H1 (cell line): ENCODE data around the gene KERA. TPM values are rescaled to one million over a fixed set of nuclear protein-coding genes. Genes with fewer than 3 reads are reported as not detected.

Experiments used
- CTCF ChIA-PET: fragments of 300-600 bp; sonication (Branson Sonifier 250); formaldehyde crosslinking; loops from one replicate; lab custom pipeline; 2021; ENCODE audit not compliant: partially characterized antibody; lab: Charles Lee
- POLR2A ChIA-PET: fragments of 300-600 bp; sonication (Branson Sonifier 250); formaldehyde crosslinking; loops from one replicate; lab custom pipeline; 2021; ENCODE audit warnings: inconsistent platforms; ENCODE audit not compliant: partially characterized antibody; lab: Charles Lee
- DNase-seq, 2 experiments: peaks; one replicate each; pipeline versions ENCODE4 v3.0.0 to v3.0.0-alpha.2; 2010 to 2022; ENCODE audit warnings: low spot score in 2 of 2, low read depth in 1 of 2, mixed read lengths in 1 of 2
- FAIRE-seq: peaks from 2 replicates; lab custom pipeline; 2011; peaks lifted over from hg19 to GRCh38; lab: Jason Lieb, UNC
- H2AFZ ChIP-seq: 2 replicates; pipeline ENCODE4 v1.8.1; 2012; ENCODE audit warnings: low read length, inconsistent platforms
- H2AK5ac ChIP-seq: 2 replicates; pipeline ENCODE4 v1.6.1; 2013; ENCODE audit warnings: low read depth, low read length
- H2BK120ac ChIP-seq: replicated peaks from 2 replicates; pipeline ENCODE3; 2013; ENCODE audit warnings: low read depth, low read length, inconsistent platforms
- H2BK12ac ChIP-seq: 2 replicates; pipeline ENCODE4 v1.6.1; 2013; ENCODE audit warnings: low read depth, low read length
- H2BK15ac ChIP-seq: 2 replicates; pipeline ENCODE4 v1.6.1; 2013; ENCODE audit warnings: low read length
- H2BK20ac ChIP-seq: 2 replicates; pipeline ENCODE4 v1.6.1; 2013; ENCODE audit warnings: low read length
- H2BK5ac ChIP-seq: 2 replicates; pipeline ENCODE4 v1.6.1; 2013; ENCODE audit warnings: low read depth, low read length
- H3K14ac ChIP-seq: 2 replicates; pipeline ENCODE4 v1.6.1; 2013; ENCODE audit warnings: inconsistent platforms; ENCODE audit not compliant: insufficient read length
- H3K18ac ChIP-seq: 2 replicates; pipeline ENCODE4 v1.6.1; 2013; ENCODE audit warnings: low read length; ENCODE audit errors: extremely low read depth
- H3K23ac ChIP-seq: 2 replicates; pipeline ENCODE4 v1.6.1; 2013; ENCODE audit warnings: inconsistent platforms; ENCODE audit not compliant: insufficient read length
- H3K23me2 ChIP-seq: 2 replicates; pipeline ENCODE4 v1.6.1; 2013; ENCODE audit warnings: low read depth, low read length
- H3K27ac ChIP-seq: 2 replicates; pipeline ENCODE4 v1.6.1; 2011; ENCODE audit warnings: low read depth, low read length, inconsistent platforms
- H3K27me3 ChIP-seq, 4 experiments: replicated peaks in 1 of 4; 1 replicate in 1 of 4; 2 replicates in 3 of 4; pipeline versions ENCODE4 v1.6.1 to v1.8.1; 2011 to 2013; ENCODE audit warnings: low read length in 3 of 4, mild to moderate bottlenecking in 3 of 4, inconsistent platforms in 2 of 4, mixed read lengths in 2 of 4, moderate library complexity in 1 of 4; ENCODE audit not compliant: control insufficient read depth in 3 of 4, insufficient read depth in 3 of 4; ENCODE audit errors: extremely low read depth in 1 of 4
- H3K36me3 ChIP-seq, 4 experiments: 2 replicates each; pipeline versions ENCODE4 v1.6.1 to v1.8.1; 2011 to 2013; ENCODE audit warnings: mild to moderate bottlenecking in 4 of 4, low read length in 3 of 4, moderate library complexity in 2 of 4, control low read depth in 1 of 4, inconsistent platforms in 1 of 4; ENCODE audit not compliant: insufficient read depth in 4 of 4, control insufficient read depth in 2 of 4
- H3K4ac ChIP-seq: replicated peaks from 2 replicates; pipeline ENCODE3; 2013; ENCODE audit warnings: low read length, low read depth, mixed read lengths, inconsistent platforms; ENCODE audit not compliant: insufficient read length
- H3K4me1 ChIP-seq, 4 experiments: replicated peaks in 1 of 4; 1 replicate in 1 of 4; 2 replicates in 3 of 4; pipeline versions ENCODE4 v1.6.1 to v1.8.1; 2011 to 2013; ENCODE audit warnings: low read length in 3 of 4, inconsistent platforms in 2 of 4, mixed read lengths in 1 of 4; ENCODE audit not compliant: insufficient read depth in 4 of 4, control insufficient read depth in 3 of 4
- H3K4me2 ChIP-seq, 2 experiments: 2 replicates each; pipeline versions ENCODE4 v1.6.1 to v1.8.1; 2011 to 2013; ENCODE audit warnings: low read depth in 2 of 2, low read length in 2 of 2, control low read depth in 1 of 2, inconsistent platforms in 1 of 2, mild to moderate bottlenecking in 1 of 2; ENCODE audit not compliant: insufficient read depth in 1 of 2
- H3K4me3 ChIP-seq, 4 experiments: fragments of 200-600, 300-600 bp in 1 of 4; sonication (generic), shearing (Covaris generic), sonication (Bioruptor Twin) in 1 of 4; 2 replicates each; pipeline versions ENCODE4 v1.5.1 to v1.8.1; 2011 to 2016; ENCODE audit warnings: low read length in 4 of 4, low read depth in 3 of 4, control low read depth in 2 of 4, inconsistent platforms in 2 of 4, mild to moderate bottlenecking in 2 of 4, mixed read lengths in 1 of 4, moderate library complexity in 1 of 4; ENCODE audit not compliant: insufficient read depth in 2 of 4; ENCODE audit errors: extremely low read depth in 1 of 4
- H3K56ac ChIP-seq: replicated peaks from 2 replicates; pipeline ENCODE3; 2013; ENCODE audit warnings: low read depth, mild to moderate bottlenecking, mixed read lengths, low read length, inconsistent platforms; ENCODE audit not compliant: insufficient read length
- H3K79me1 ChIP-seq: 2 replicates; pipeline ENCODE4 v1.6.1; 2013; ENCODE audit warnings: low read depth, low read length, control low read depth
- H3K79me2 ChIP-seq, 2 experiments: 2 replicates each; pipeline versions ENCODE4 v1.6.1 to v1.8.1; 2012 to 2013; ENCODE audit warnings: low read length in 2 of 2, mild to moderate bottlenecking in 2 of 2, inconsistent platforms in 1 of 2; ENCODE audit not compliant: insufficient read depth in 2 of 2, control insufficient read depth in 1 of 2
- H3K9ac ChIP-seq, 4 experiments: replicated peaks in 1 of 4; 1 replicate in 1 of 4; 2 replicates in 3 of 4; pipeline versions ENCODE4 v1.6.1 to v1.8.1; 2011 to 2013; ENCODE audit warnings: low read depth in 3 of 4, low read length in 3 of 4, control low read depth in 2 of 4, mild to moderate bottlenecking in 2 of 4, moderate library complexity in 2 of 4, inconsistent platforms in 1 of 4; ENCODE audit errors: extremely low read depth in 1 of 4
- H3K9me3 ChIP-seq, 2 experiments: 2 replicates each; pipeline versions ENCODE4 v1.6.1 to v1.8.1; 2012 to 2013; ENCODE audit warnings: mild to moderate bottlenecking in 2 of 2, moderate library complexity in 2 of 2, control low read depth in 1 of 2, inconsistent platforms in 1 of 2, low read depth in 1 of 2, low read length in 1 of 2, mixed read lengths in 1 of 2; ENCODE audit not compliant: insufficient read depth in 2 of 2
- H4K20me1 ChIP-seq, 2 experiments: replicated peaks in 1 of 2; 2 replicates each; pipeline versions ENCODE3 to v1.8.1; 2011 to 2013; ENCODE audit warnings: inconsistent platforms in 2 of 2, low read length in 2 of 2, mild to moderate bottlenecking in 1 of 2; ENCODE audit not compliant: insufficient read depth in 2 of 2, control insufficient read depth in 1 of 2
- H4K5ac ChIP-seq: 2 replicates; pipeline ENCODE4 v1.6.1; 2013; ENCODE audit warnings: low read length, low read depth, mixed read lengths, inconsistent platforms; ENCODE audit not compliant: insufficient read length
- H4K8ac ChIP-seq: 2 replicates; pipeline ENCODE4 v1.8.0; 2013; ENCODE audit warnings: mild to moderate bottlenecking, moderate library complexity, low read length, inconsistent platforms; ENCODE audit not compliant: insufficient read depth; ENCODE audit errors: extremely low read depth
- H4K91ac ChIP-seq: replicated peaks from 2 replicates; pipeline ENCODE3; 2013; ENCODE audit warnings: low read length, mixed read lengths, inconsistent platforms; ENCODE audit not compliant: insufficient read length
- ASH2L ChIP-seq: fragments of 200-600, 300-600 bp; sonication (generic); IDR thresholded peaks from one replicate; pipeline ENCODE4 v1.7.1; 2017; ENCODE audit warnings: low read length
- CBX5 ChIP-seq: fragments of 300-800, 300-1000 bp; sonication (generic); IDR thresholded peaks from 2 replicates; pipeline ENCODE4 v1.7.1; 2016; ENCODE audit warnings: antibody characterized with exemption, low read length, low read depth
- RBBP5 ChIP-seq: IDR thresholded peaks from 2 replicates; pipeline ENCODE4 v1.7.1; 2012; ENCODE audit warnings: low read depth, mild to moderate bottlenecking, inconsistent platforms, low read length, moderate library complexity, borderline replicate concordance
- SIX5 ChIP-seq: IDR thresholded peaks from 2 replicates; pipeline ENCODE4 v1.6.1; 2011; ENCODE audit warnings: mild to moderate bottlenecking, low read depth, low read length
- SP2 ChIP-seq: IDR thresholded peaks from 2 replicates; pipeline ENCODE4 v1.6.1; 2012; ENCODE audit warnings: mild to moderate bottlenecking, low read length, inconsistent platforms
- TAF7 ChIP-seq: optimal IDR thresholded peaks from 2 replicates; pipeline ENCODE3; 2011; ENCODE audit warnings: low read depth, mild to moderate bottlenecking, inconsistent platforms, low read length, moderate library complexity, borderline replicate concordance
- WGBS, 2 experiments: shearing (Covaris generic) in 1 of 2; methylation state at CpG; one replicate each; pipeline versions ENCODE4 v1.1.6 to v1.1.7; 2013 to 2015; ENCODE audit warnings: low lambda C conversion rate in 2 of 2, mixed read lengths in 2 of 2, inconsistent platforms in 1 of 2, low coverage in 1 of 2, missing lambda C conversion rate in 1 of 2; ENCODE audit not compliant: insufficient replicate concordance in 2 of 2, insufficient coverage in 1 of 2, insufficient read length in 1 of 2; ENCODE audit errors: extremely low coverage in 1 of 2, missing lambda C conversion rate in 1 of 2; 5-methylcytosine and 5-hydroxymethylcytosine counted together
- polyA plus RNA-seq, 7 experiments: library from polyadenylated mRNA; depleted of rRNA in 3 of 7; stranded (reverse) in 5 of 7; unstranded in 2 of 7; fragments of >200 nt in 5 of 7; fragments of 200-250 nt in 2 of 7; gene quantifications; 1 replicate in 5 of 7; 2 replicates in 1 of 7; 4 replicates in 1 of 7; pipeline versions ENCODE4 v1.2.1 to v1.2.3, GENCODE V29; 2011 to 2013; ENCODE audit warnings: missing spikeins in 2 of 7, mixed read lengths in 2 of 7
- total RNA-seq: library from RNA; stranded (reverse); fragmentation: NEBNext Ultra II Directional; extraction: Animal tissue kit (Norgen Biotek cat#: 25700); gene quantifications from 2 replicates; pipeline ENCODE4 v1.2.1, GENCODE V29; 2021
- TF ChIP-seq, protein P1 (sequence below): IDR thresholded peaks from 2 replicates; pipeline ENCODE4 v1.6.1; 2012; ENCODE audit warnings: low read length, inconsistent platforms

Gene KERA
- total and polyA plus RNA-seq, 2 of the 8 experiments (the other 6 are each of a cell fraction or from before 2014, with no cell fraction given): not detected

DNA sequence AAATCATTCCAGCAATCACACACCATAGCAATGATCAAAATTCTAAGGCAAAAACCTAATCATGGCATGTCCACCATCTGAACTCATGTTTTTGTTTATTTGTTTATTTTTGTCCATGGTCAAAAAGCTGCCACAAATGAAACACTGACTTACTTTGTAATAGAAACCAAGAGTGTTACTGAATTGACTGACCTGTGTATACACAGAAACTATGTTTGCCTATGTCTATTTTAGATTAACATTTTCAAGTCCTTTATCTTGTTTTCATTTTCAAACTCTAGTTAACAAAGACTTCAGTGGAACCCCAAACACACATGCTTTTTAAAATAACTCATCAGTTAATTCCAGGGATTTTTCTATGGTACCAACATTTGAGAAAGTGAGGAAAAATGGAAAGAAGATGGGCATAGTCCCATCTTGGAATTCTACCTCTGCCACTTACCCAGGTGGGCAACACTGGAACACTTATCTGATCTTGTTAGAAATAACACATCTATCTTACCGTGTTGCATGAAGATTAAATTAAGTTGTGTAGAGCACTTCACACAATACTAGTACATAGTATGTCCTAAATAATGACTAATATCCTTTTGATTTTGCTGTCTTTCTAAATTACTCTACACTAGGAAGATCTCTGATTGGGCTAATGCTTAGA is 47.1 kb upstream of the KERA start:
- H3K9me3 ChIP-seq: no peaks in the 10 kb centered on the region
- H3K27me3 ChIP-seq: no peaks in the 10 kb centered on the region
- TF ChIP-seq CBX5 (no peak), SIX5 (no peak), RBBP5 (no peak), ASH2L (no peak), TAF7 (no peak), SP2 (no peak)
- TF ChIP-seq, protein P1, sequence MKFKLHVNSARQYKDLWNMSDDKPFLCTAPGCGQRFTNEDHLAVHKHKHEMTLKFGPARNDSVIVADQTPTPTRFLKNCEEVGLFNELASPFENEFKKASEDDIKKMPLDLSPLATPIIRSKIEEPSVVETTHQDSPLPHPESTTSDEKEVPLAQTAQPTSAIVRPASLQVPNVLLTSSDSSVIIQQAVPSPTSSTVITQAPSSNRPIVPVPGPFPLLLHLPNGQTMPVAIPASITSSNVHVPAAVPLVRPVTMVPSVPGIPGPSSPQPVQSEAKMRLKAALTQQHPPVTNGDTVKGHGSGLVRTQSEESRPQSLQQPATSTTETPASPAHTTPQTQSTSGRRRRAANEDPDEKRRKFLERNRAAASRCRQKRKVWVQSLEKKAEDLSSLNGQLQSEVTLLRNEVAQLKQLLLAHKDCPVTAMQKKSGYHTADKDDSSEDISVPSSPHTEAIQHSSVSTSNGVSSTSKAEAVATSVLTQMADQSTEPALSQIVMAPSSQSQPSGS: no peak
- no peak for DNase-seq
- 100% methylated on average over 1 of the region's 1 CpG; no CpG with 5 or more reads in 1 of the 2 experiments for WGBS, 2 experiments
- no peak overlapping the region for H3K56ac ChIP-seq
- H3K4me3 ChIP-seq: no peak overlapping the region
- no peak overlapping the region for H2BK12ac ChIP-seq
- H3K14ac ChIP-seq: no peak overlapping the region
- no peak overlapping the region for H2BK5ac ChIP-seq
- H3K18ac ChIP-seq: no peak overlapping the region
- no peak overlapping the region for H2BK20ac ChIP-seq
- H3K79me2 ChIP-seq: no peaks in the 10 kb centered on the region
- FAIRE-seq: no peak
- ChIA-PET POLR2A (no interaction called here), CTCF (no interaction called here)
- H4K8ac ChIP-seq: no peak overlapping the region
- no peak overlapping the region for H3K4me2 ChIP-seq
- H4K20me1 ChIP-seq: no peaks in the 10 kb centered on the region
- H3K36me3 ChIP-seq: no peaks in the 10 kb centered on the region
- H3K4ac ChIP-seq: no peak overlapping the region
- H2AK5ac ChIP-seq: no peak overlapping the region
- no peaks in the 10 kb centered on the region for H3K23me2 ChIP-seq
- no peak overlapping the region for H3K27ac ChIP-seq
- no peaks in the 10 kb centered on the region for H3K4me1 ChIP-seq
- no peaks in the 10 kb centered on the region for H3K79me1 ChIP-seq
- no peak overlapping the region for H2AFZ ChIP-seq
- H4K91ac ChIP-seq: no peak overlapping the region
- H3K23ac ChIP-seq: no peak overlapping the region
- no peak overlapping the region for H4K5ac ChIP-seq
- no peak overlapping the region for H2BK15ac ChIP-seq
- no peak overlapping the region for H2BK120ac ChIP-seq
- H3K9ac ChIP-seq: no peak overlapping the region
